KBM-7 (cell line): Measurements from ENCODE around the gene KXD1.
"Not testable (repeated sequence)": the region's sequence is repeated elsewhere in the genome, so short reads cannot be mapped to it uniquely, and the experiment has no call there.

ENCODE experiments used
- DNase-seq: peaks from one replicate; pipeline ENCODE4 v3.0.0-alpha.2; 2015
- in situ Hi-C: fragments of 300-500 bp; cut with MboI; formaldehyde crosslinking; loops from 2 replicates; pipeline ENCODE4 v1.14.3; 2020; ENCODE audit warnings: low sequenced_read_pairs, low pct_unique_long_range_greater_than_20kb, mixed read lengths

KXD1 gene

GRCh38 chr19:18571564-18572344 is 14.1 kb downstream of the KXD1 start, which contains the start of gene UBA52:
Gene UBA52, plus strand, starts transcription at chr19:18571857. Its CDS starts 1,444 bp downstream, at chr19:18573301.
- peak; percentile 98 for DNase-seq

DNA sequence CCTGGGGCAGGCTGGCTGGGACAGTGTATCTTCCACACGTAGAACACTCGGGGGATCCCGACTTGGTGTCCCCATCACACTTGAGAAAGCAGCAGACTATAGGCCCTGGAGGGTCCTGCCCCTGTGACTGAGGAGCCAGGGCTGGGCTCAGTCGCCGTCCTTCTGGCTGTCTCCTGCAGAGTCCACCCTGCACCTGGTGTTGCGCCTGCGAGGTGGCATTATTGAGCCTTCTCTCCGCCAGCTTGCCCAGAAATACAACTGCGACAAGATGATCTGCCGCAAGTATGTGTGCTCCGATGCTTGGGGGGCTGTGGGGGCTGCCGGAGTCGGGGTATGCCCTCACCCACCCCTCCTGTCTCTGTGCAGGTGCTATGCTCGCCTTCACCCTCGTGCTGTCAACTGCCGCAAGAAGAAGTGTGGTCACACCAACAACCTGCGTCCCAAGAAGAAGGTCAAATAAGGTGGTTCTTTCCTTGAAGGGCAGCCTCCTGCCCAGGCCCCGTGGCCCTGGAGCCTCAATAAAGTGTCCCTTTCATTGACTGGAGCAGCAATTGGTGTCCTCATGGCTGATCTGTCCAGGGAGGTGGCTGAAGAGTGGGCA is 17.1 kb downstream of the KXD1 start:
- no peak for DNase-seq
- in situ Hi-C loops, result no loop called here

More at GRCh38 chr19:18571564-18572344, 14.1 kb downstream of the KXD1 start, which contains the start of gene UBA52:
- in situ Hi-C loops, result no loop called here

DNA sequence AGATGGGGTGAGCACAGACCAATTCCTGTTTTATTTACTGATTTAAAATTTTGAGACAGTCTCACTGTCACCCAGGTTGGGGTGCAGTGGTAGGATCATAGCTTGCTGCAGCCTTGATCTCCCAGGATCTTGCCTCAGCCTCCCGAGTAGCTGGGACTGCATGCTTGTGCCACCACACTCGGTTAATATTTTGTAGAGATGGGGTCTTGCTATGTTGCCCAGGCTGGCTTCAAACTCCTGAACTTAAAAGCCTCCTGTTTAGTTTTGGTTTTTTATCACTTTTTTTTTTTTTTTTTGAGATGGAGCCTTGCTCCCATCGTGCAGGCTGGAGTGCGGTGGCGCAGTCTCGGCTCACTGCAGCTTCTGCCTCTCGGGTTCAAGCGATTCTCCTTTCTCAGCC is 18.7 kb downstream of the KXD1 start:
- in situ Hi-C loops, result no loop called here
- no peak for DNase-seq

GRCh38 chr19:18577365-18577914 is 19.8 kb downstream of the KXD1 start:
- no peak for DNase-seq
- in situ Hi-C loops, result no loop called here

DNA sequence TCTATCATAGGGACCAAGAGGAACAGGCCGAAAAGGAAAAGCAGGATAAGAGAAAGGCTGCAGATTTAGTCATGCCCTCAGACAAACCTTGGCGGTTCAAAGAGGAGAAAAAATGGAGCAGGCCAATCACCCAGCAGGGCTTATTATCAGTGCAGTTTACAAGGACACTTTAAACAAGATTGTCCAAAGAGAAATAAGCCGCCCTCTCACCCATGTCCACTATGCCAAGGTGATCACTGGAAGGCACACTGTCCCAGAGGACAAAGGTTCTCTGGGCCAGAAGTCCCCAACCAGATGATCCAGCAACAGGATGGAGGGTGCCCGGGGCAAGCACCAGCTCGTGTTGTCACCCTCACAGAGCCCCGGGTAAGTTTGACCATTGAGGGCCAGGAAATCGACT is 22.6 kb downstream of the KXD1 start:
- in situ Hi-C loops, result no loop called here
- DNase-seq, result no peak

DNA sequence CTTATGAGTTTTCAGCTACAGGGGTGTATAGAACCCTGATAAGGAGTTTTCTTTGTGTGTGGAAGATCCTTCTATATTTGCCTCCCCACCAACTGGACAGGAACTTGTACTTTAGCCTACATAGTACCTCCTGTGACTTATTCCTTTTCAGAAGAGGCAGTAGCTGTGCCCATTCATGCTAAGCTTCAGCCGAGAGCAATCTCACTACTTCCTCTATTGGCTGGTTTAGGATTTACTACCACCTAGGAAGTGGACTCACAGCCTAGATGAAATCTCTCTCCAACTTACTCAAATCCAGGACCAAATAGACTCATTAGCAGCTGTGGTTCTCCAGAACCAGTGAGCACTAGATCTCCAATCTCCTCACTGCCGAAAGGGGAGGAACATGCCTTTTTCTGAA is 28.6 kb downstream of the KXD1 start:
- peak; percentile 43 for DNase-seq
- in situ Hi-C loops, result no loop called here

GRCh38 chr19:18587561-18587960 is 29.9 kb downstream of the KXD1 start:
- no peak for DNase-seq
- in situ Hi-C loops, result no loop called here

GRCh38 chr19:18587962-18588610 is 30.4 kb downstream of the KXD1 start:
- DNase-seq, result no peak
- in situ Hi-C loops, result no loop called here

- in situ Hi-C loops, result no loop called here
- peak; percentile 97 for DNase-seq
Measured at GRCh38 chr19:18588611-18589379, 31.1 kb downstream of the KXD1 start, which contains the start of gene REX1BD. Gene REX1BD, plus strand, starts transcription at chr19:18588798. Its CDS starts 4 bp downstream, at chr19:18588802.

DNA sequence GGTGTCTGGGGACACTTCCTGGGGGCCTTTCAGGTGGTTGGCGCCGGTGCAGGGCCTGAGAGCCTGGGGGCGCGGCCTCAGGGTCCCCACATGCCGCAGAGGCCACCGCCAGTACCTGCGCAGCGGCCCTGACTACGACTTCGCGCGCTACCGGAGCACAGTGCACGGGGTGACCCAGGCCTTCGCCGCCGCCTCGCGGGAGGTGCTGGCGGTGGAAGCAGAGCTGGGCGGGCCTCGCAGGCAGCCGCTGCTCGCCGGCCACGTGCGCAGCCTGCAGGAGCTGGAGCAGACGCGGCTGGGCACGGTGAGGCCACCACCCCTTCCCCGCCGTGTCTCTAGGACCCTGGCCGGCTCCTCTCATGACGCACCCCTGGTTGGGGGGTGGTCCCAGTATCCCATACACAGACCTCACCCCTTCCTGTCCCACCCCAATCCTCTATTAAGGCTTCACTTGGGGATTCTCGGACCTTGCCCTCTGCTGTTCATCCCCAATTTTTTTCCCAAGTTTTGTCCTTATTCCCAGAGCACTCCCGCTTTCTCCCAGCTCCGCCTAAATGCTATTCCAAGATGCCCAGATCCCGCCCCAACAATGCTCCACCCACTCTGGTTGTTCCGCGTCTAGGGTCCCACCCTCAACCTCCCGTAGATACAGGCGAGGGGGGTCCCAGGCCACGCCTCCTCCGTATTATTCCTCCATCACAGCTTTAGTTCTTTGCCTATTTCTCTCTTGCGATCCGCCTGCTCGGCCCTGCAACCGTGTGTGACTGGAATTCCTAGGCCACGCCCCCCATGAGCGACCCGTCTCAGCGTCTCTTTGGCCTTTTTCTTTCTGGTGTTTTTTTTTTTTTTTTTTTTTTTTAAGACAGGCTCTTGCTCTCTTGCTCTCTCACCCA is 32.0 kb downstream of the KXD1 start:
- no peak for DNase-seq

DNA sequence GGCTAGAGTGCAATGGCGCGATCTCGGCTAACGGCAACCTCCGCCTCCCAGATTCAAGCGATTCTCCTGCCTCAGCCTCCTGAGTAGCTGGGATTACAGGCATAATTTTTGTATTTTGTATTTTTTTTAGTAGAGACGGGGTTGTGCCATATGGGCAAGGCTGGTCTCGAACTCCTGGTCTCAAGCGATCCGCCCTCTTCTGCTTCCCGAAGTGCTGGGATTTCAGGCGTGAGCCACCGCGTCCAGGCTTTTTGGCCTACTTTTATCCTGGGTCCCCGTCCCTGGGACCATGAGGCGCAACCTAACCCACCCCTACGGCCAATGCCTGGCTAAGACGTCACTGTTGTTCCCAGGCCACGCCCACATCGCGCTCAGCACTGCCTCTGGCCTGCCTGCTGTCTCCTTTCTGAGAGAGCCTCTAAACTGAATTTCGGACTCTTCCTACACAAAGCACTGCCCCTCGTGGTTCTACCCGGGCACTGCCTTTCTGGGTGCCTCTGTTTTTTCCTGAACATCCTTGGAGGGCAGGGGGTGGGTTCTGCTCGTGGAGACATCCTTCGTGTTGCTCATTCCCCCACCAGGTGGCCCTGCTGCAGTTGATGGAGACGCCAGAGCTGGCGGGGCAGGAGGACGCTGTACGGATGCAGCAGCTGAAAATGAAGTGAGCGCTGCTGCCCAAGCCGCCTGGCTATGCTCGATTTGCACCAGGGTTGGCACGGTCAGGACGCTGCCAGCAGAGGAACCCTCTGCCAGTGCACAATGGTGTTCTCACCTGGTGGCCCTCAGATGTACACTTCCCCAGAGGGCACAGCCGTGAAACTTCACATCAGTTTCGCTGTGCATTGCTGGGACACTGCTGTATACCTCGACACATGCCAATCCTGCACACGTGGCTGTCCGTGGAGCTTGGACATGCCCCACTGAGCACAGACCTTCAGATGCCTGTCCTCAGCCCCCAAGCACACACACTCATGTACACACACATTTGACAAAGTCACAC is 32.9 kb downstream of the KXD1 start:
- no peak for DNase-seq
- in situ Hi-C loops, result no loop called here

More for the DNA sequence above, 32.0 kb downstream of the KXD1 start:
- in situ Hi-C loops, result no loop called here

DNA sequence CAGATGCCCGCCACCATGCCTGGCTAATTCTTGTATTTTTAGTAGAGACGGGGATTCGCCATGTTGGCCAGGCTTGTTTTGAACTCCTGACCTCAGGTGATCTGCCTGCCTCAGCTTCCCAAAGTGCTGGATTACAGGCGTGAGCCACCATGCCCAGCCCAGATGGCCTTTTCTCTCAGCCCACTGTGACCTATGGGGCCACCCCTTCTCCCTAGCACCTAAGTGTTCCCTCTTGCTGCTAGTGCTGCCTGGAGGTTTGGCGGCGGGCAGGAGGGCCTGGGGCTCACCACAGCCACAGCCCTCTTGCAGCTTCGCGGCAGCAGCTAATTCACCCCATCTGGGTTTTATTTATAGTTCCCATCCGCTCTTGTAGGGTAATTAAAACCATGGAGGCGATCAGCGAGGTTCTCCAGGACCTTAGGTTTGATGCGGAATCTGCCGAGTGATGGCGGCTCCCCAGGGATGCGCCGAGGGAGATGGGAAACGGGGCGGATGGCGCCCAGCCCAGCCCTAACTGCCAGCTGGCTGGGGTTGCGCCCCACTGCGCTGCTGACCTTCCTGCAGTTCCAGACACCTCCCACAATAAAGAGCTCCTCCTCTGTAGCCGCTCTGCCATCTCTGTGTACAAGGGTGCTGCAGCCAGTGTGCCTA is 34.2 kb downstream of the KXD1 start:
- in situ Hi-C loops, result no loop called here
- DNase-seq, result no peak

- DNase-seq, in situ Hi-C loops: not testable (repeated sequence)
Measured at GRCh38 chr19:18592732-18593131, 35.1 kb downstream of the KXD1 start.

GRCh38 chr19:18593367-18594095 is 35.9 kb downstream of the KXD1 start:
- DNase-seq, result no peak
- in situ Hi-C loops, result no loop called here

DNA sequence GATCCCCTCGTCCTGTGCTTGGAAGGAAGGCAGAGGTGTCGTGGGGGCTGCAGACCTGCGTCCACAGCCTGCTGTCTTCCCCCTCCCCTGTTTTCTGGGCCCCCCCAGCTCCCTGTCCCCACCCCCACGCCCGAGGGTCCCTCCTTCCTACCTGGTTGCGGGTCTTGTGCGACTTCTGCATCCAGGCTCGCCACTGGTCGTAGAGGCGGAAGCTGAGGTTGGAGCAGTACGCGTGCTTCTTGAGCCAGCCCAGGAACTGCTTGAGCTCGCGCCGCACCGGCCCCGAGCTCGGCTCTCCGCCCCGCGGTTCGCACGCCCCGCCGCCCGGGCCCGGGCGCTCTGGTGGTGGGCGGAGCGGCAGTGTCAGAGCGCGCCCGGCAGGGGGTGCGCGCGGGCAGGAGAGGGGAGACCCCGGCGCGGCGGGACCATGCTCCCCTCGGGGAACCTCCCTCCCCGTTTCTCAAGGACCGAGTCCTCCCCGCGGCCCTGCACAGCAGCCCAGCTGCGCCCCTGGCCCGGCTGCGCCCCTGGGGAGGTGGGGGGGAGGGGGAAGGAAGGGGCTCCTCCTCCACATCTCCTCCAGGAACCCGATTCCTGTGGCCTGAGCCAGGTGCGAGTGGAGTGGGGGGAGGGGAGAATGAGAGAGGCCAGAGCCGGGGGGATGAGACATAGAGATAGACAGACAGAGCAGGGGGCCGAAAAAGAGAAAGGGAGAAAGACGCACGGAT is 36.6 kb downstream of the KXD1 start:
- DNase-seq, result peak; percentile 83
- in situ Hi-C loops, result no loop called here
